Measurements from ENCODE around the gene SZT2.

DNA sequence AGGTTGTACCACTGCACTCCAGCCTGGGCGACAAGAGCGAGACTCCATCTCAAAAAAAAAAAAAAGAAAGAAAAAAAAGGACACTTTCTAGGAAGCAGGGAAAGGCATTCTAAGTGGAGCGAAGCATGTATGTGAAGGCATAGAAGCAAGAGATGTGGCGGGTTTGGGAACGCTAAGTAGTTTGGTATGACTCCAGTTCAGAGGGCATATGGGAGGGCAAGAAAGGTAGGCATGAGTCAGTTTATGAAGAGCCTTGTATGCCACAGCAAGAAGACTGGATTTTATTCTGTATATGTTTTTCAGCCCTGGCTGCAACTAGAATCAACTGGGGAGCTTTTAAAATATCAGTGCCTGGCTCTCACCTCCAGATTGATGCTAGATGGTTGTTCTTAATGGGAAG, 17.5 kb upstream of the SZT2 start:
- TF ChIP-seq, protein P1, sequence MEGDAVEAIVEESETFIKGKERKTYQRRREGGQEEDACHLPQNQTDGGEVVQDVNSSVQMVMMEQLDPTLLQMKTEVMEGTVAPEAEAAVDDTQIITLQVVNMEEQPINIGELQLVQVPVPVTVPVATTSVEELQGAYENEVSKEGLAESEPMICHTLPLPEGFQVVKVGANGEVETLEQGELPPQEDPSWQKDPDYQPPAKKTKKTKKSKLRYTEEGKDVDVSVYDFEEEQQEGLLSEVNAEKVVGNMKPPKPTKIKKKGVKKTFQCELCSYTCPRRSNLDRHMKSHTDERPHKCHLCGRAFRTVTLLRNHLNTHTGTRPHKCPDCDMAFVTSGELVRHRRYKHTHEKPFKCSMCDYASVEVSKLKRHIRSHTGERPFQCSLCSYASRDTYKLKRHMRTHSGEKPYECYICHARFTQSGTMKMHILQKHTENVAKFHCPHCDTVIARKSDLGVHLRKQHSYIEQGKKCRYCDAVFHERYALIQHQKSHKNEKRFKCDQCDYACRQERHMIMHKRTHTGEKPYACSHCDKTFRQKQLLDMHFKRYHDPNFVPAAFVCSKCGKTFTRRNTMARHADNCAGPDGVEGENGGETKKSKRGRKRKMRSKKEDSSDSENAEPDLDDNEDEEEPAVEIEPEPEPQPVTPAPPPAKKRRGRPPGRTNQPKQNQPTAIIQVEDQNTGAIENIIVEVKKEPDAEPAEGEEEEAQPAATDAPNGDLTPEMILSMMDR (IDR thresholded peaks at IDR 0.05): no peak
- no peak for TF ChIP-seq POLR2A (IDR thresholded peaks at IDR 0.05)

All from right lobe of liver (tissue), 4 donors.